ENCODE measurements around the gene NUP107.

- TF ChIP-seq CTCF (IDR thresholded peaks at IDR 0.05; ENCODE audit: low read depth, low read length, poor library complexity, severe bottlenecking) = no peak
- TF ChIP-seq EZH2phosphoT487 (IDR thresholded peaks at IDR 0.05; ENCODE audit: borderline replicate concordance, low read length) = no peak
These were observed 13.0 kb upstream of the NUP107 start for GRCh38 chr12:68673788-68674187.

Data from DOHH2 (cell line).